DND-41 (cell line): ENCODE data around the gene MTARC1.

Experiments
- ATAC-seq: fragments of 200-7000 bp; cut with Tn5 transposase; 3 replicates; pipeline ENCODE4 v1.9.1; 2021; ENCODE audit warnings: low read depth; ENCODE audit not compliant: insufficient read depth
- DNase-seq: peaks from one replicate; pipeline ENCODE4 v3.0.0-alpha.2; 2020
- H2AFZ ChIP-seq: 2 replicates; pipeline ENCODE4 v1.6.0; 2012; ENCODE audit warnings: low read depth, low read length
- H3K27ac ChIP-seq: 2 replicates; pipeline ENCODE4 v1.5.1; 2012; ENCODE audit warnings: low read length, inconsistent platforms
- H3K27me3 ChIP-seq: fragments of 200-600 bp; sonication (generic); 2 replicates; pipeline ENCODE4 v1.6.0; 2012; ENCODE audit warnings: low read length, mild to moderate bottlenecking, inconsistent platforms; ENCODE audit not compliant: insufficient read depth, poor library complexity
- H3K36me3 ChIP-seq: 2 replicates; pipeline ENCODE4 v1.5.1; 2012; ENCODE audit warnings: low read length, inconsistent platforms; ENCODE audit not compliant: insufficient read depth
- H3K4me1 ChIP-seq: 2 replicates; pipeline ENCODE4 v1.5.1; 2012; ENCODE audit warnings: mild to moderate bottlenecking, low read length; ENCODE audit not compliant: insufficient read depth
- H3K4me2 ChIP-seq: 2 replicates; pipeline ENCODE4 v1.6.0; 2012; ENCODE audit warnings: mild to moderate bottlenecking, moderate library complexity, low read length, inconsistent platforms; ENCODE audit not compliant: insufficient read depth
- H3K4me3 ChIP-seq, 2 experiments: fragments of 200-600 bp in 1 of 2; shearing (Covaris generic) in 1 of 2; 2 replicates each; pipeline ENCODE4 v1.5.1; 2012 to 2016; ENCODE audit warnings: inconsistent platforms in 2 of 2, low read length in 2 of 2, mild to moderate bottlenecking in 2 of 2, low read depth in 1 of 2, moderate library complexity in 1 of 2
- H3K79me2 ChIP-seq: 2 replicates; pipeline ENCODE4 v1.6.0; 2012; ENCODE audit warnings: low read length, inconsistent platforms; ENCODE audit not compliant: insufficient read depth
- H3K9ac ChIP-seq: 2 replicates; pipeline ENCODE4 v1.6.0; 2012; ENCODE audit warnings: low read depth, mild to moderate bottlenecking, inconsistent platforms, low read length, moderate library complexity
- H3K9me3 ChIP-seq: 2 replicates; pipeline ENCODE4 v1.5.1; 2012; ENCODE audit warnings: low read length, moderate library complexity, mild to moderate bottlenecking, inconsistent platforms; ENCODE audit not compliant: insufficient read depth, severe bottlenecking
- H4K20me1 ChIP-seq: 2 replicates; pipeline ENCODE4 v1.6.0; 2012; ENCODE audit warnings: low read length; ENCODE audit not compliant: insufficient read depth
- CTCF ChIP-seq: IDR thresholded peaks from 2 replicates; pipeline ENCODE4 v1.5.1; 2012; ENCODE audit warnings: borderline replicate concordance, low read length, moderate library complexity, mild to moderate bottlenecking; ENCODE audit not compliant: poor library complexity, severe bottlenecking; ENCODE audit errors: extremely low read depth
- EZH2 ChIP-seq: IDR thresholded peaks from 3 replicates; pipeline ENCODE4 v1.6.1; 2012; ENCODE audit warnings: borderline replicate concordance, low read depth, mild to moderate bottlenecking, moderate library complexity, low read length, inconsistent platforms; ENCODE audit not compliant: severe bottlenecking

MTARC1 gene

GRCh38 chr1:220798338-220798737 is 11.6 kb downstream of the MTARC1 start:
- DNase-seq, result no peak
- Histone ChIP-seq H3K36me3 (no peaks in the 10 kb centered on the region), H3K27me3 (no peaks in the 10 kb centered on the region), H2AFZ (no peak overlapping the region), H3K4me2 (no peak overlapping the region), H3K79me2 (no peaks in the 10 kb centered on the region), H3K9me3 (no peaks in the 10 kb centered on the region), H3K4me3 (no peak overlapping the region), H3K4me1 (no peaks in the 10 kb centered on the region), H3K27ac (no peak overlapping the region), H3K9ac (no peak overlapping the region), H4K20me1 (no peaks in the 10 kb centered on the region)
- no peak for ATAC-seq
- TF ChIP-seq EZH2 (no peak), CTCF (no peak)

GRCh38 chr1:220800262-220800661 is 13.5 kb downstream of the MTARC1 start:
- H3K27me3 ChIP-seq, result no peaks in the 10 kb centered on the region
- H3K9me3 ChIP-seq, result no peaks in the 10 kb centered on the region
- no peaks in the 10 kb centered on the region for H3K4me1 ChIP-seq
- no peaks in the 10 kb centered on the region for H3K79me2 ChIP-seq
- DNase-seq (no peak), ATAC-seq (no peak)
- no peaks in the 10 kb centered on the region for H4K20me1 ChIP-seq
- H3K4me3 ChIP-seq, result no peak overlapping the region
- H3K4me2 ChIP-seq, result no peak overlapping the region
- no peaks in the 10 kb centered on the region for H3K36me3 ChIP-seq
- TF ChIP-seq CTCF, result no peak
- TF ChIP-seq EZH2, result no peak
- H3K27ac ChIP-seq, result no peak overlapping the region
- H3K9ac ChIP-seq, result no peak overlapping the region
- no peak overlapping the region for H2AFZ ChIP-seq

GRCh38 chr1:220803401-220804201 is 16.9 kb downstream of the MTARC1 start:
- Histone ChIP-seq H2AFZ (no peak overlapping the region), H3K27me3 (no peaks in the 10 kb centered on the region), H3K36me3 (no peaks in the 10 kb centered on the region), H3K4me3 (no peak overlapping the region), H4K20me1 (no peaks in the 10 kb centered on the region), H3K4me1 (no peaks in the 10 kb centered on the region), H3K79me2 (no peaks in the 10 kb centered on the region), H3K27ac (no peak overlapping the region), H3K4me2 (no peak overlapping the region), H3K9ac (no peak overlapping the region), H3K9me3 (no peaks in the 10 kb centered on the region)
- DNase-seq (peak; percentile 24), ATAC-seq (peak; percentile 64; the same call in 1 of the 3 replicates)
- TF ChIP-seq EZH2, result no peak
- TF ChIP-seq CTCF, result peak; percentile 74
